Stimulated activated CD8-positive, alpha-beta memory T cell treated with anti-CD3 and anti-CD28 coated beads, Interleukin-15, amount 100 ng/mL, for 24 hours (primary cell): ENCODE results near the gene PPP1R26.

Experiments used
- DNase-seq: peaks from one replicate; pipeline ENCODE4 v3.0.0-alpha.2; 2020; ENCODE audit warnings: low read depth

PPP1R26 gene

DNA sequence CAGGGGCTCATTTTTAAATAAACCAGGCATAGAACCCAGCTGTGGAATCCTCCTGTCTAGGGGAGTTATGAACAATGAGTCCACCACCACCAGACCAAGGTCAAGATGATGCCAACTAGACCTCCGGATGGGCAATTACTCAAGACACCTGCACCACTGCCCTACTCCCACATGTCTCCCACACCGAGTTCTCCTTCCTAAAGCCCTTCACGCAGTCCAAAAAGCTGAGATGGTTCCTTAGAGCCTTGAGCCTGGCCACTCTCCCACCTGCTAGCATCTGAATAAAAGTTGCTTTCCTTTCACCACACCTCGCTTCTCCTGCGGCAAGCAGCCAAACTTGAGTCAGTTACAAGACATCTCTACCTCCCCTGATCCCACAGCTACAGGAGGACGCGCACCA lies 15.4 kb upstream of the PPP1R26 start:
- DNase-seq: no peak

DNA sequence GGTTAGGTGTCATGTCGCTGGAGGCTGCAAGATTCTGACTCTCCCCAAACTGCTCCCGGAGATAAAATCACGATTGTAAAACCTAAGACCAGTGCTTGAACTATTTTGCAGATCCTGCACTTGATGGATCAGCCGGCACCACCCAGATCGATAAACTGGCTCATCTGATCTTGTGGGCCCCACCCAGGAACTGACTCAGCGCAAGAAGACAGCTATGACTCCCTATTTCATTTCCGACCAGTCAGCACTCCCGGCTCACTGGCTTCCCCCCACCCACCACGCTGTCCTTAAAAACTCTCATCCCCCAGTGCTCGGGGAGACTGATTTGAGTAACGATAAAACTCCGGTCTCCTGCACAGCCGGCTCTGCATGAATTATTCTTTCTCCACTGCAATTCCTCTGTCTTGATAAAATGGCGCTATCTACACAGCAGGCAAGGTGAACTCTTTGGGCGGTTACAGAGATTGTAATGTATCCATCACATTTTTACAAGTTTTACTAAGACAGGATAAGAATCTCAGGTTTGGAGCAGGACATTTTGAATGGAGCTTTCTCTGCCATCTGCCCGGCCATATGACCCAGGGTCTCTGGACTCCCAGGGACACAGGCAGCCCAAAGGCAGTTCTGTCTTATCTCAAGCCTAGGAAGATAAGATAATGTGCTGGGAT lies 10.6 kb upstream of the PPP1R26 start:
- no peak for DNase-seq

DNA sequence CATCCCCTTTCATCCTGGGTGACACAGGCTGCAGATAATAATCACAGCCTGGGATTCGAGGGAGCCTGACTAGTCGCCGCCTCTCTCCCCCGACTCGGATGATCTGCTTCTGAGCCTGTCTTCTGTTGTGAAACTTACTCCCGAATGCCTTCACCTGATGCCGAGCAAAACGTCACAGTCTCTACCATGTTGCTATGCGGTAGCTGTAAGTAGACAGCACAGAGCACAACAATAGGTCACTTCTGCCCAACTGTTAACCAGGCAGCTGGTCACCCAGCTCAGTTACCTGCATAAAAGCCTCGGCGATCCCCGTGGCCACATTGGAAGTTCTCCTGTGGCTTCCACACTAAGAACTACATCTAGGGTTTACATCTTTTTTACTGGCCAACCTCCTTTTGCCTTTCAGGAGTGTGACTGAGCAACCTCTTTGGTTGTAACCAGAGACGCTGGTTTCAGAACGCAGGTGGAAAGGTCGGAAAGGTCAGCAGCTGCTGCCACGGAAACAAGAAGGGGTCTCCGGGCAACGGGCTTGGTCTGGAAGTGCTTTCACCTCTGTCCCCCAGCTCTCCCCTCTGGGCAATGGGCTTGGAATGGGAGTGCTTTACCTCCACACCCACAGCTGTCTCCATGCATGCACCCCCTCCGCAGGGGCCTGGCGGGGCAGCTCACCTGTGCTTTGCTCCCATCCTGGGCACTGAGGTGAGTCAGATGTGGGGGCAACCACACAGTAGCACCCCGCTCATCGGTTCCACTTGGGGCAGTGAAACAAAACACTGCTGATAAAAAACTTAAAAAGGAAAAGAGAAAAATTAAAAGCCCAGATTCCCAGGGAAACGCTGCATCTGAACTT lies 7.6 kb upstream of the PPP1R26 start:
- no peak for DNase-seq

GRCh38 chr9:135473972-135474543 lies 5.5 kb upstream of the PPP1R26 start:
- DNase-seq: no peak

DNA sequence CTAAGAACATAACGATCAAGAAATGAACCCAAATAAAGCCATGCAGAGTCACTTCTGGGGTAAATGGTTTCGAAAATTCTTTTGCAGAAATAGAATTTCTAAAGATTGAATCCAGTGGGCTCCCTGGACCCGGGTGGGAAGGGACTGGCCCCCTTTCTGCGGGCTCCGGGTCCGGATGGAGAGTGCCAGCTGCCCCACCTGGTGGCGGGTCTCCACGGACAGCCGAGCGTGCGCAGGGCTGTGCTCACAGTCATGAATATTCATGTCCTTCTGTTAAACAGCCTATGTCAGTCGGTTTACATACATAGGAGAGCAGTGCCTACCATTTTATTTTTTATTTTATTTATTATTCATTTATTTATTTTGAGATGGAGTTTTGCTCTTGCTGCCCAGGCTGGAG lies 4.7 kb upstream of the PPP1R26 start:
- no peak for DNase-seq

GRCh38 chr9:135476561-135477355 lies 2.8 kb upstream of the PPP1R26 start:
- no peak for DNase-seq

DNA sequence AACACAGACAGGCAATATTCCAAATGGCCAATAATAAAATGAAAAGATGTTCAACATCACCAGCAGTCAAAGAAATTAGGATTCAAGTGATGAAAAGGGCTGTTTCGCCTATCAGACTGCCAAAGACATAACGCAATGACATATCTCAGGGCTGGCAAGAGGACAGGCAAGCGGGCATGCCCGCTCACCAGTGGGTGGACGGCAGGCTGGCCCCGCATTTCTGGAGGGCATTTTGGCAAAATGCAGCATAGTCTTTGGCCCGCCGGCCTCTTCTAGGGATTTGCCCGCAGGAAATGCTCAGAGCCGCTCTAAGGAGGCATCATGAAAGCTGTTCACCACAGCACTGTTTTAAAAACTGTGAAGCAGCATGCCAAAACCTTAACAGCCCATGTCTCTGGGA lies 1.4 kb upstream of the PPP1R26 start:
- no peak for DNase-seq

- no peak for DNase-seq
These were observed 633 bp upstream of the PPP1R26 start for GRCh38 chr9:135478829-135479468.

GRCh38 chr9:135480071-135480939 lies 723 bp downstream of the PPP1R26 start:
- DNase-seq: no peak

DNA sequence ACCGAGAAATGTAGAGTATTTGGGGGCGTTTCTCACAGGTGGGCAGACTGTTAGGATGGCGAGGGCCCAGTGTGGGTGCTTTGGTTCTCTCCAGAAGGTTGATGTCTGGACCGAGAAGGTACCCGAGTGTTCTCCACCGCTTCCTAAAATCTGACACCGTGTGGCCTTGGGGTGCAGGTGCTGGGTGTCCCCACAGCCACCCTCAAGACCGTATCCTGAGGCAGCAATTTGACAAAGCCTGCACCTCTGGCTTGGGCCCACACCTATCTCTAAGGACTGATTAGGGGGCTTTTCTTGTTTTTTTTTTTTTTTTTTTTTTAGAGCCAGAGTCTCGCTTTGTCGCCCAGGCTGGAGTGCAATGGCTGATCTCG lies 1.3 kb downstream of the PPP1R26 start:
- DNase-seq: no peak

DNA sequence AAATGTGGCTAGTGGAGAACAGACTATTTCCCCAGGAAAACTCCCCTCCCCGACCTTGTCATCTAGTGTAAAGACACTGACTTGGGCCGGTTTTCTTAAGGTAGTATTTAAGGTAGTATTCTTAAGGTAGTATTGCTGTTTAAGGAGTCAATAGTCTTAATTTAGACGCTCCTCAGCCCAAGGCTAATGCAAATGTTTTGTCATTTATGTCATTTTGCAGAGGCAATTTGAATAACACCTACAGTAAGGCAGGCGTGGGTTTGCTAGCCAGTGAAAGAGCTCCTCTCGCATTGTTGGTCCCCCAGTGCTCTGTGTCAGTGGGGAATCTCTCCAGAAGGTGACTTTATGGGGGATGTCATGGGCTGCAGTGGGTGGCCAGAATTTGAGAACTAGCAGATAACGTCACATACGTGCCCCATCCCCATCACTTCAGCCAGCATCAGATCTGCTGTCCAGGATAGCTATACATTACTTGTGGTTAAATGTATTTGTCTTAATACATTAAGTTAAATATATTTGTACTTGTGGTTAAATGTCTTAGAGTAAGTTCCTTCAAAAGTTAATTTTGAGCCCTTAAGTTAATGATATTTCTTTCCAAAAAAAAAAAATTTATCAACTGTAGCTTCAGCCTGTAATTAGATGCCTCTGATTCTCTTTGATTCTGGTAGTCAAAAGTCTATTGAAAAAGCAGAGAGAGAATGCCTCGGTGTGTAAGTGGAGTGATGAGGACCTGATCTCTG lies 2.6 kb downstream of the PPP1R26 start:
- DNase-seq: no peak

GRCh38 chr9:135484460-135485277 lies 5.1 kb downstream of the PPP1R26 start:
- no peak for DNase-seq

DNA sequence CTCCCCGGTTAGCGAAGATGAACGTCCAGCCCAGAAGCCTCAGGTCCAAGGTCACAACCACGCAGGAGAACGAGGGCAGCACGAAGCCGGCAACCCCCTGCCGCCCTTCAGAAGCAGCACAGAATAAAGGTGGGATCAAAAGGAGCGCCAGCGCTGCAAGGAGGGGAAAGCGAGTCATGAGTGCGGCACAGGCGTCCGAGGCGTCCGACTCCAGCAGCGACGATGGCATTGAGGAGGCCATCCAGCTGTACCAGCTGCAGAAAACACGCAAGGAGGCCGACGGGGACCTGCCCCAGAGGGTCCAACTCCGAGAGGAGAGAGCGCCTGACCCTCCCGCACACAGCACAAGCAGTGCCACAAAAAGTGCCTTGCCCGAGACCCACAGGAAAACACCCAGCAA lies 5.8 kb downstream of the PPP1R26 start:
- DNase-seq: no peak

- DNase-seq: no peak
These were observed 6.2 kb downstream of the PPP1R26 start for GRCh38 chr9:135485832-135486231.

GRCh38 chr9:135486267-135487065 lies 6.9 kb downstream of the PPP1R26 start:
- no peak for DNase-seq

GRCh38 chr9:135487281-135488012 lies 7.9 kb downstream of the PPP1R26 start:
- no peak for DNase-seq

GRCh38 chr9:135488013-135488330 lies 8.4 kb downstream of the PPP1R26 start:
- no peak for DNase-seq

DNA sequence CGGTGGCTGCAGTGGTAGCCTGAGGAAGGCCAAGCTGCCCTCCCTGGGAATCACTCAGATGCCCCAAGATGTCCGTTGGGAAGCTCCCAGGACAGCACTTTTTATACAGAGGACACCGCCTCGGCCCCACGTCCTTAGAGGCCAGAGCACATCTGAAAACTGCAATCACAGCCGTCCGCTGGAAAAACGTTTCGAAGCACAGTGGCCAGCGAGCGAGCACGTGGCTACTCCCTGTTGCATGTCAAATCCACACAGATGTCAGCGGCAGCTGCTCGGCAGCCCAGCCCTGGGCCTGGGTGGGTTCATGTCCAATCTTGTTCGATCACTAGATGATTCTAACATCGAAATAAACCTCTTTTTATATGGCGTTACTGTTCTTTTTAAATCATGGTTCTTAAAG lies 8.9 kb downstream of the PPP1R26 start:
- no peak for DNase-seq
